Measurements from ENCODE around the gene ABCA2. TPM values are rescaled to one million over a fixed set of nuclear protein-coding genes. Genes with fewer than 3 reads are reported as not detected.

ABCA2 gene
- total and polyA plus RNA-seq, 9 of the 15 experiments (the other 6 are each of a cell fraction or from before 2014, with no cell fraction given): 0.69 to 16.3 (median 6.1) TPM; not detected in 2

DNA sequence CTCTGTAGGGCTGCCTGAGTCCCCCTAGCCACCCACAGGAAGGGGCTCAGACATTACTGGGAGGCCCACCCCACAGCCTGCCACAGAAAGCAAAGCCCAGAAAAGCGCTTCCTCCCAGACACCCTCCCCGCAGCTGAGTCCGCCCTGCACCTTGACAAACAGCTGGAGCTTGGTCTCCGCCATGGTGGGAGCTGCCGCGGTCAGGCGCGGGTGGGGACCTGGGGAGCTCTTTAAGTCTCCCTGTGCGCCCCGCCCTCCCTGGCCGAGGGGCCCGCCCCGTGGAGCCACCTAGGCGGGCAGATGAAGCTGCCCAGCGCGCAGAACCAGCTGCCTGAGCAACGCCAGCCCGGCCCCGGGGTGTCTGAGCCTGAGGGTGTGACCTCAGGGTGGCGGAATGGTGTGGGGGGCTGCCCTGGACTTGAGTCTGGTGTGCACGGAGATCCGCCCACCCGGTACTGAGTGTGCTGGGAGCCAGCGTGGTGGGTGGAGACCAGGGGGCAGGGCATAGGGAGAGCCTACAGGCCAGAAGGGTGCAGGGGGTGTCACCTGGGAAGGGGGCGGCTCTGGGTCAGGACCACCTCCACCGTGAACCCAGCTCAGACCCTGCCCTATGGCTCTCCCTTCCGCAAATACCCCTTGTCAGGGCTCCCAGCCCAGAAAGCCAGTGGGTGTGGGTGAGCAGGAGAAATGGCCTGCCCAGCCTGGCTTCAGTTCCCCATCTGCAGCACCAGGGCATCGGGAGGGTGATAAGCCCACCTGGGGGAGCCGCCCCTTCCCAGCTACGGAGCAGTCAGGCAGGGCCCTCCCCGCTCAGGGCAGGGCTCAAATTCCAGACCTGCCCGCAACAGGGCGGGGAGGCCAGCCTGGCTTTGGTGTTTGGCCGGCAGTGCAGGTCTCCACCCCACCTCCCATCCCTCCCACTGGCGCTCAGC is 31.4 kb downstream of the ABCA2 start, which contains the start of gene CLIC3 (continued):
- no peak for TF ChIP-seq KAT7 (CRISPR knock-in tag; IDR thresholded peaks at IDR 0.05; ENCODE audit: borderline replicate concordance)
- TF ChIP-seq ZSCAN32 (CRISPR knock-in tag; IDR thresholded peaks at IDR 0.05): no peak
- peak; percentile 23 to 43; a peak in 1 of 4 replicates for TF ChIP-seq MAZ (CRISPR knock-in tag; conservative IDR thresholded peaks at IDR 0.05 in 1 of 2, IDR thresholded peaks at IDR 0.05 in 1 of 2)
- no peak for TF ChIP-seq NR3C1 (CRISPR knock-in tag; IDR thresholded peaks at IDR 0.05)
- TF ChIP-seq NELFE (IDR thresholded peaks at IDR 0.05; ENCODE audit: insufficient read depth, insufficient read length): no peak
- TF ChIP-seq EWSR1 (IDR thresholded peaks at IDR 0.05; ENCODE audit: borderline replicate concordance, low read depth, partially characterized antibody): no peak
- 0 out of 2 replicates have a peak, but pooled peaks have one; percentile 39 for TF ChIP-seq SUPT5H (IDR thresholded peaks at IDR 0.05)
- peak; percentile 70; the same call in 1 of the 2 replicates for TF ChIP-seq CTBP1 (IDR thresholded peaks at IDR 0.05; ENCODE audit: borderline replicate concordance)
- TF ChIP-seq MCM7 (IDR thresholded peaks at IDR 0.05): no peak
- no peak for TF ChIP-seq PCBP2 (IDR thresholded peaks at IDR 0.05; ENCODE audit: low read depth, low read length, poor library complexity, severe bottlenecking)
- TF ChIP-seq, protein P1, sequence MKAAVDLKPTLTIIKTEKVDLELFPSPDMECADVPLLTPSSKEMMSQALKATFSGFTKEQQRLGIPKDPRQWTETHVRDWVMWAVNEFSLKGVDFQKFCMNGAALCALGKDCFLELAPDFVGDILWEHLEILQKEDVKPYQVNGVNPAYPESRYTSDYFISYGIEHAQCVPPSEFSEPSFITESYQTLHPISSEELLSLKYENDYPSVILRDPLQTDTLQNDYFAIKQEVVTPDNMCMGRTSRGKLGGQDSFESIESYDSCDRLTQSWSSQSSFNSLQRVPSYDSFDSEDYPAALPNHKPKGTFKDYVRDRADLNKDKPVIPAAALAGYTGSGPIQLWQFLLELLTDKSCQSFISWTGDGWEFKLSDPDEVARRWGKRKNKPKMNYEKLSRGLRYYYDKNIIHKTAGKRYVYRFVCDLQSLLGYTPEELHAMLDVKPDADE (conservative IDR thresholded peaks at IDR 0.05; ENCODE audit: control insufficient read depth, low read depth, low read length): peak; percentile 80
- peak; percentile 42; the same call in 1 of the 2 replicates for TF ChIP-seq MYNN (IDR thresholded peaks at IDR 0.05)
- no peak for TF ChIP-seq MYNN (CRISPR knock-in tag; IDR thresholded peaks at IDR 0.05)
- TF ChIP-seq, protein P2, sequence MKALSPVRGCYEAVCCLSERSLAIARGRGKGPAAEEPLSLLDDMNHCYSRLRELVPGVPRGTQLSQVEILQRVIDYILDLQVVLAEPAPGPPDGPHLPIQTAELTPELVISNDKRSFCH (CRISPR knock-in tag; IDR thresholded peaks at IDR 0.05): no peak
- TF ChIP-seq, protein P2 (tag; IDR thresholded peaks at IDR 0.05): no peak
- no peak for TF ChIP-seq CBFB (CRISPR knock-in tag; IDR thresholded peaks at IDR 0.05)
- TF ChIP-seq, protein P3, sequence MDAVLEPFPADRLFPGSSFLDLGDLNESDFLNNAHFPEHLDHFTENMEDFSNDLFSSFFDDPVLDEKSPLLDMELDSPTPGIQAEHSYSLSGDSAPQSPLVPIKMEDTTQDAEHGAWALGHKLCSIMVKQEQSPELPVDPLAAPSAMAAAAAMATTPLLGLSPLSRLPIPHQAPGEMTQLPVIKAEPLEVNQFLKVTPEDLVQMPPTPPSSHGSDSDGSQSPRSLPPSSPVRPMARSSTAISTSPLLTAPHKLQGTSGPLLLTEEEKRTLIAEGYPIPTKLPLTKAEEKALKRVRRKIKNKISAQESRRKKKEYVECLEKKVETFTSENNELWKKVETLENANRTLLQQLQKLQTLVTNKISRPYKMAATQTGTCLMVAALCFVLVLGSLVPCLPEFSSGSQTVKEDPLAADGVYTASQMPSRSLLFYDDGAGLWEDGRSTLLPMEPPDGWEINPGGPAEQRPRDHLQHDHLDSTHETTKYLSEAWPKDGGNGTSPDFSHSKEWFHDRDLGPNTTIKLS (IDR thresholded peaks at IDR 0.05; ENCODE audit: borderline replicate concordance, low read depth): no peak
- TF ChIP-seq DIDO1 (tag; IDR thresholded peaks at IDR 0.05; ENCODE audit: low read depth): no peak
- no peak for TF ChIP-seq CHD1 (IDR thresholded peaks at IDR 0.05; ENCODE audit: low read length)
- peak; percentile 47; the same call in 1 of the 2 replicates for TF ChIP-seq EGR1 (conservative IDR thresholded peaks at IDR 0.05)
